Panc1 (cell line): ENCODE data around the gene LANCL2. TPM values are rescaled to one million over a fixed set of nuclear protein-coding genes. Genes with fewer than 3 reads are reported as not detected.
"Not testable (repeated sequence)": the region's sequence is repeated elsewhere in the genome, so short reads cannot be mapped to it uniquely, and the experiment has no call there.

Experiments
- ATAC-seq: fragments of 200-7000 bp; cut with Tn5 transposase; 2 replicates; pipeline ENCODE4 v1.9.1; 2020; ENCODE audit warnings: mild to moderate bottlenecking, moderate library complexity
- BruUV-seq: library from RNA; stranded (reverse); fragments of 400-500 nt; replicated peaks from 2 replicates; lab custom pipeline; 2021; lab: Mats Ljungman, UMichigan
- CTCF ChIA-PET: fragments of 300-600 bp; sonication (Branson Sonifier 250); formaldehyde crosslinking; loops from one replicate; lab custom pipeline; 2022; ENCODE audit warnings: antibody characterized with exemption; lab: Charles Lee
- POLR2A ChIA-PET: fragments of 300-600 bp; sonication (Branson Sonifier 250); formaldehyde crosslinking; loops from one replicate; lab custom pipeline; 2022; ENCODE audit warnings: antibody characterized with exemption; lab: Charles Lee
- DNase-seq: peaks from one replicate; pipeline ENCODE4 v3.0.0-alpha.2; 2010; ENCODE audit warnings: low read depth, low spot score
- H3K27ac ChIP-seq: 2 replicates; pipeline ENCODE4 v1.5.1; 2011; ENCODE audit warnings: mild to moderate bottlenecking, low read length, inconsistent platforms
- H3K27me3 ChIP-seq: fragments of 200-500 bp; sonication (Bioruptor generic); 2 replicates; pipeline ENCODE4 v1.6.0; 2014; ENCODE audit warnings: low read length, inconsistent platforms; ENCODE audit not compliant: control insufficient read depth, insufficient read depth
- H3K36me3 ChIP-seq: fragments of 200-500 bp; sonication (Bioruptor generic); 2 replicates; pipeline ENCODE4 v1.5.1; 2014; ENCODE audit warnings: inconsistent platforms, mild to moderate bottlenecking, low read length, moderate library complexity; ENCODE audit not compliant: control insufficient read depth, insufficient read depth
- H3K4me1 ChIP-seq: 2 replicates; pipeline ENCODE4 v1.5.1; 2011; ENCODE audit warnings: inconsistent platforms, mild to moderate bottlenecking, low read length, moderate library complexity; ENCODE audit not compliant: control insufficient read depth, insufficient read depth
- H3K4me3 ChIP-seq, 2 experiments: 2 replicates each; pipeline ENCODE4 v1.5.1; 2011 to 2012; ENCODE audit warnings: low read depth in 2 of 2, low read length in 2 of 2, mild to moderate bottlenecking in 2 of 2, inconsistent platforms in 1 of 2, moderate library complexity in 1 of 2
- H3K9me3 ChIP-seq: fragments of 200-500 bp; sonication (Bioruptor generic); 2 replicates; pipeline ENCODE4 v1.5.1; 2014; ENCODE audit warnings: low read depth, mild to moderate bottlenecking, inconsistent platforms, low read length, moderate library complexity; ENCODE audit not compliant: control insufficient read depth, insufficient read depth
- POLR2AphosphoS5 ChIP-seq: IDR thresholded peaks from 2 replicates; pipeline ENCODE4 v1.6.1; 2012; ENCODE audit warnings: mild to moderate bottlenecking, low read depth, low read length, moderate library complexity
- SIN3A ChIP-seq: IDR thresholded peaks from 2 replicates; pipeline ENCODE4 v1.6.1; 2012; ENCODE audit warnings: low read depth, mild to moderate bottlenecking, low read length, moderate library complexity, borderline replicate concordance; ENCODE audit not compliant: insufficient read depth
- TCF7L2 ChIP-seq: IDR thresholded peaks from 2 replicates; pipeline ENCODE4 v1.6.1; 2011; ENCODE audit warnings: mild to moderate bottlenecking, low read depth, low read length, inconsistent platforms
- in situ Hi-C: cut with HindIII; loops from 2 replicates; pipeline ENCODE4 v1.10.0; 2016; ENCODE audit warnings: low sequenced_read_pairs, low pct_unique_long_range_greater_than_20kb
- intact Hi-C: fragments of 100-400 bp; cut with micrococcal nuclease; formaldehyde crosslinking; loops from one replicate; pipeline ENCODE4 v1.10.0; 2022; ENCODE audit not compliant: unreplicated experiment
- total RNA-seq: library from RNA; stranded (reverse); gene quantifications from one replicate; pipeline ENCODE4 v1.2.1, GENCODE V29; 2021; ENCODE audit not compliant: unreplicated experiment
- TF ChIP-seq, protein P1 (sequence below): fragments of 450-650 bp; IDR thresholded peaks from 2 replicates; pipeline ENCODE4 v1.5.1; 2017; ENCODE audit warnings: mild to moderate bottlenecking
- TF ChIP-seq, protein P2 (sequence below), 2 experiments: IDR thresholded peaks; 2 replicates each; pipeline ENCODE4 v1.6.1; 2011 to 2012; ENCODE audit warnings: low read depth in 2 of 2, control low read depth in 1 of 2, low read length in 1 of 2, mild to moderate bottlenecking in 1 of 2, moderate library complexity in 1 of 2; ENCODE audit not compliant: insufficient read depth in 1 of 2

The LANCL2 gene
- total RNA-seq, 1 experiment from 2014 or later = 30.6 TPM

DNA sequence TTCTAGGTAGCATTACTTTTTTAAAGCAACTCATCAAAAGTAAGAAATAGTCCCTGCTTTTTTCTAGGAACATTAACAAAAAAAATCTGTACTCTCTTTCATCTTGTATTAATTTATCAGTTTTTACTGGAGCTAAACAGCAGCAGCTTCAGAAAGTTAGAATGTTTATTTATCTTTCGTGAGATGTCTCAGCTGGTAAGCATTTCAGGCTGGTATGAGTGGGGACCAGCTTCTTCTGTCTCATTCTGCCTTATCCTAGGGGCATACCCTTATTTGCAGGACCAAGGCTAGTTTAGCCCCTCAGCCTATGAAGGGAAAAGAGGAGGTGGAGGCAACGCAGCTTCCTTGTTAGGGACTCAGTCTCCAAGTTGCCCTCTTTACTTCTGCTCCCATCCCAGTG is 35.1 kb downstream of the LANCL2 start:
- ChIA-PET POLR2A (no interaction called here), CTCF (no interaction called here)
- no peak for TF ChIP-seq POLR2AphosphoS5
- TF ChIP-seq, protein P1, sequence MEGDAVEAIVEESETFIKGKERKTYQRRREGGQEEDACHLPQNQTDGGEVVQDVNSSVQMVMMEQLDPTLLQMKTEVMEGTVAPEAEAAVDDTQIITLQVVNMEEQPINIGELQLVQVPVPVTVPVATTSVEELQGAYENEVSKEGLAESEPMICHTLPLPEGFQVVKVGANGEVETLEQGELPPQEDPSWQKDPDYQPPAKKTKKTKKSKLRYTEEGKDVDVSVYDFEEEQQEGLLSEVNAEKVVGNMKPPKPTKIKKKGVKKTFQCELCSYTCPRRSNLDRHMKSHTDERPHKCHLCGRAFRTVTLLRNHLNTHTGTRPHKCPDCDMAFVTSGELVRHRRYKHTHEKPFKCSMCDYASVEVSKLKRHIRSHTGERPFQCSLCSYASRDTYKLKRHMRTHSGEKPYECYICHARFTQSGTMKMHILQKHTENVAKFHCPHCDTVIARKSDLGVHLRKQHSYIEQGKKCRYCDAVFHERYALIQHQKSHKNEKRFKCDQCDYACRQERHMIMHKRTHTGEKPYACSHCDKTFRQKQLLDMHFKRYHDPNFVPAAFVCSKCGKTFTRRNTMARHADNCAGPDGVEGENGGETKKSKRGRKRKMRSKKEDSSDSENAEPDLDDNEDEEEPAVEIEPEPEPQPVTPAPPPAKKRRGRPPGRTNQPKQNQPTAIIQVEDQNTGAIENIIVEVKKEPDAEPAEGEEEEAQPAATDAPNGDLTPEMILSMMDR = no peak
- no peak for TF ChIP-seq SIN3A
- TF ChIP-seq, protein P2, sequence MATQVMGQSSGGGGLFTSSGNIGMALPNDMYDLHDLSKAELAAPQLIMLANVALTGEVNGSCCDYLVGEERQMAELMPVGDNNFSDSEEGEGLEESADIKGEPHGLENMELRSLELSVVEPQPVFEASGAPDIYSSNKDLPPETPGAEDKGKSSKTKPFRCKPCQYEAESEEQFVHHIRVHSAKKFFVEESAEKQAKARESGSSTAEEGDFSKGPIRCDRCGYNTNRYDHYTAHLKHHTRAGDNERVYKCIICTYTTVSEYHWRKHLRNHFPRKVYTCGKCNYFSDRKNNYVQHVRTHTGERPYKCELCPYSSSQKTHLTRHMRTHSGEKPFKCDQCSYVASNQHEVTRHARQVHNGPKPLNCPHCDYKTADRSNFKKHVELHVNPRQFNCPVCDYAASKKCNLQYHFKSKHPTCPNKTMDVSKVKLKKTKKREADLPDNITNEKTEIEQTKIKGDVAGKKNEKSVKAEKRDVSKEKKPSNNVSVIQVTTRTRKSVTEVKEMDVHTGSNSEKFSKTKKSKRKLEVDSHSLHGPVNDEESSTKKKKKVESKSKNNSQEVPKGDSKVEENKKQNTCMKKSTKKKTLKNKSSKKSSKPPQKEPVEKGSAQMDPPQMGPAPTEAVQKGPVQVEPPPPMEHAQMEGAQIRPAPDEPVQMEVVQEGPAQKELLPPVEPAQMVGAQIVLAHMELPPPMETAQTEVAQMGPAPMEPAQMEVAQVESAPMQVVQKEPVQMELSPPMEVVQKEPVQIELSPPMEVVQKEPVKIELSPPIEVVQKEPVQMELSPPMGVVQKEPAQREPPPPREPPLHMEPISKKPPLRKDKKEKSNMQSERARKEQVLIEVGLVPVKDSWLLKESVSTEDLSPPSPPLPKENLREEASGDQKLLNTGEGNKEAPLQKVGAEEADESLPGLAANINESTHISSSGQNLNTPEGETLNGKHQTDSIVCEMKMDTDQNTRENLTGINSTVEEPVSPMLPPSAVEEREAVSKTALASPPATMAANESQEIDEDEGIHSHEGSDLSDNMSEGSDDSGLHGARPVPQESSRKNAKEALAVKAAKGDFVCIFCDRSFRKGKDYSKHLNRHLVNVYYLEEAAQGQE (IDR thresholded peaks at IDR 0.05; ENCODE audit: insufficient read depth in 1 of 2, low read depth in 2 of 2, low read length in 1 of 2) = no peak
- no peak for TF ChIP-seq TCF7L2
- BruUV-seq = no TSS peak
- H3K27ac ChIP-seq = no peak overlapping the region
- no peaks in the 10 kb centered on the region for H3K27me3 ChIP-seq
- intact Hi-C loops = no loop called here
- no peaks in the 10 kb centered on the region for H3K36me3 ChIP-seq
- H3K4me3 ChIP-seq = no peak overlapping the region
- in situ Hi-C loops = no loop called here
- no peaks in the 10 kb centered on the region for H3K9me3 ChIP-seq
- no peaks in the 10 kb centered on the region for H3K4me1 ChIP-seq
- ATAC-seq = no peak
- no peak for DNase-seq

DNA sequence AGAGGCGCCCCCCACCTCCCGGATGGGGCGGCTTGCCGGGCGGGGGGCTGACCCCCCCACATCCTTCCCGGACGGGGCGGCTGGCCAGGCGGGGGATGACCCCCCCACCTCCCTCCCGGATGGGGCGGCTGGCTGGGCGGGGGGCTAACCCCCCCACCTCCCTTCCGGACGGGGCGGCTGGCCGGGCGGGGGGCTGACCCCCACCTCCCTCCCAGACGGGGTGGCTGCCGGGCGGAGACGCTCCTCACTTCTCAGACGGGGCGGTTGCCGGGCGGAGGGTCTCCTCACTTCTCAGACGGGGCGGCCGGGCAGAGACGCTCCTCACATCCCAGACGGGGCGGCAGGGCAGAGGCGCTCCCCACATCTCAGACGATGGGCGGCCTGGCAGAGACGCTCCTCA is 37.4 kb downstream of the LANCL2 start:
- H3K4me1 ChIP-seq, H3K4me3 ChIP-seq, intact Hi-C loops, BruUV-seq, H3K36me3 ChIP-seq, H3K27ac ChIP-seq, in situ Hi-C loops, CTCF ChIA-PET, POLR2A ChIA-PET, H3K9me3 ChIP-seq, H3K27me3 ChIP-seq, DNase-seq, ATAC-seq: not testable (repeated sequence)

DNA sequence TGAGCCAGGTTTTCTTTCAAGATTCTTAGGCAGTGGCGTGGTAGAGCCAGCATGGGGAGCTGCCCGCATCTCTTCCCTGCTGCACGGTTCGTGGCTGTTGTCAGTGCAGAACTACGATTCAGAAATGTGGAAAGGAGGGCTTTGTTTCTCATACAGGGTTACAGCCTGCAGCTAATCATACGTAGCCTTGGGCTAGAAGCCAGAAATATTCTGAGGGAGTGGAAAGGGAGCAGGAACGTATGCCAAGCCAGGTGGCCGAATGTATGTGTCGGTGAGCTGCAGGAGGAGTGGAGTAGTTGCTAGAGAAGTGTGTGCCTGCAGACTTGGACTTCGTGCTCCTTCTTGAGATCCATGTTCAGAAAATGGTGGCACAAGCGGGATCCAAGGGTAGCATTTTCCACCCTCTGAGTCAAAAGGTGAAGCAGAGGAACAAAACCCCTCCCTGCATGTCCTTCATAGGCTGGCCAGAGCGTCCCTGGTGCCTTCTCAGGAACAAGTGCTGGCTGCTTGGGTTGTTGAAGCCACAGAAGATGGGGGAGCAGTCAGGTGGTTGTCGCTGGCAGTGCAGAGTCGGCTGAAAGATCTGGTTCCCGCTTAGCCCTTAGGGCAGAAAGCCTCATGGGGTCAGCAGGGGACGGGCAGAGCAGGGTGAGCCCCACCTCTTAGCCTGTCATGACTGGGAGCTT is 40.9 kb downstream of the LANCL2 start:
- no peak for TF ChIP-seq TCF7L2
- TF ChIP-seq POLR2AphosphoS5 = no peak
- TF ChIP-seq, protein P2 (IDR thresholded peaks at IDR 0.05; ENCODE audit: insufficient read depth in 1 of 2, low read depth in 2 of 2, low read length in 1 of 2) = no peak
- TF ChIP-seq, protein P1 = no peak
- TF ChIP-seq SIN3A = no peak
- H3K4me1 ChIP-seq = no peaks in the 10 kb centered on the region
- no peak overlapping the region for H3K27ac ChIP-seq
- ChIA-PET CTCF (no interaction called here), POLR2A (no interaction called here)
- no peak for DNase-seq
- no peak overlapping the region for H3K4me3 ChIP-seq
- no peaks in the 10 kb centered on the region for H3K36me3 ChIP-seq
- ATAC-seq = no peak
- H3K27me3 ChIP-seq = no peaks in the 10 kb centered on the region
- BruUV-seq = no TSS peak
- no peaks in the 10 kb centered on the region for H3K9me3 ChIP-seq
- in situ Hi-C loops (no loop called here), intact Hi-C loops (no loop called here)
